ENCODE data around the gene RTL5. TPM values are rescaled to one million over a fixed set of nuclear protein-coding genes. Genes with fewer than 3 reads are reported as not detected.
A peak's percentile ranks its signal among the peaks of the same experiment; 100 is the strongest.
"Not testable (repeated sequence)": the region's sequence is repeated elsewhere in the genome, so short reads cannot be mapped to it uniquely, and the experiment has no call there.

Gene RTL5
- 10 to 100 TPM in 1 of 3 donors, 1 to 10 TPM in 1, under 1 TPM in 1; 0.75 to 13.5 (median 2.7) TPM for total RNA-seq
- long read RNA-seq, donor 1, full-length matches to known transcripts, result 7 of 7 reads
- long read RNA-seq, donor 1, partial matches to known transcripts, result 0 of 7 reads
- long read RNA-seq, donor 1, other reads (novel, unspliced or antisense), result 0 of 7 reads
- long read RNA-seq, donor 2, result 0 reads

GRCh38 chrX:72131317-72132294 lies at the start of gene RTL5:
TSS of gene RTL5 (minus strand) at chrX:72131915.
- ATAC-seq (peak; percentile 78), DNase-seq (peak; percentile 57 to 77 (median 68))
- Histone ChIP-seq H3K9me3 (no peaks in the 10 kb centered on the region), H3K4me1 (ENCODE audit: low read depth) (no peaks in the 10 kb centered on the region), H3K36me3 (ENCODE audit: low read depth) (no peaks in the 10 kb centered on the region), H3K4me3 (no peak within 1 kb of the TSS)
- intact Hi-C loops (cut with DNase I, micrococcal nuclease), result no loop called here
- TF ChIP-seq CTCF (IDR thresholded peaks at IDR 0.05), result no peak

- Histone ChIP-seq H3K9me3 (no peaks in the 10 kb centered on the region), H3K4me1 (ENCODE audit: low read depth) (no peaks in the 10 kb centered on the region), H3K36me3 (ENCODE audit: low read depth) (no peaks in the 10 kb centered on the region), H3K4me3 (no peak overlapping the region)
- no peak for TF ChIP-seq CTCF (IDR thresholded peaks at IDR 0.05)
- intact Hi-C loops (cut with DNase I, micrococcal nuclease), result no loop called here
- DNase-seq (peak in 1 of 3 donors; percentile 2), ATAC-seq (no peak)
Observed at GRCh38 chrX:72180539-72180938, 48.8 kb upstream of the RTL5 start.

GRCh38 chrX:72176981-72177380 lies 45.3 kb upstream of the RTL5 start:
- Histone ChIP-seq H3K9me3 (no peaks in the 10 kb centered on the region), H3K36me3 (ENCODE audit: low read depth) (no peaks in the 10 kb centered on the region), H3K4me3 (no peak overlapping the region), H3K4me1 (ENCODE audit: low read depth) (no peaks in the 10 kb centered on the region)
- DNase-seq (no peak), ATAC-seq (no peak)
- TF ChIP-seq CTCF (IDR thresholded peaks at IDR 0.05), result no peak
- intact Hi-C loops (cut with DNase I, micrococcal nuclease), result no loop called here

GRCh38 chrX:72176289-72176688 lies 44.6 kb upstream of the RTL5 start:
- ATAC-seq; H3K4me1 ChIP-seq (ENCODE audit: low read depth); H3K36me3 ChIP-seq (ENCODE audit: low read depth); intact Hi-C loops (cut with DNase I, micrococcal nuclease); H3K9me3 ChIP-seq; H3K4me3 ChIP-seq; DNase-seq: not testable (repeated sequence)

- intact Hi-C loops (cut with DNase I, micrococcal nuclease), result no loop called here
- no peaks in the 10 kb centered on the region for H3K9me3 ChIP-seq
- DNase-seq, result peak in 1 of 3 donors; percentile 3
- H3K36me3 ChIP-seq (ENCODE audit: low read depth), result no peaks in the 10 kb centered on the region
- no peak overlapping the region for H3K4me3 ChIP-seq
- TF ChIP-seq CTCF (IDR thresholded peaks at IDR 0.05), result no peak
- peak; percentile 44 for ATAC-seq
- H3K4me1 ChIP-seq (ENCODE audit: low read depth), result no peaks in the 10 kb centered on the region
Observed at GRCh38 chrX:72169008-72169728, 37.5 kb upstream of the RTL5 start.
